CD4-positive, alpha-beta T cell treated with Interleukin-21 for 1 hour (primary cell): ENCODE measurements around the gene PGGT1B.
"Not testable (repeated sequence)": the region's sequence is repeated elsewhere in the genome, so short reads cannot be mapped to it uniquely, and the experiment has no call there.

Experiments
- DNase-seq: peaks from one replicate; pipeline ENCODE4 v3.0.0-alpha.2; 2020

PGGT1B gene

GRCh38 chr5:115249379-115249778 lies 13.3 kb downstream of the PGGT1B start:
- DNase-seq, result not testable (repeated sequence)

GRCh38 chr5:115246361-115246991 lies 16.2 kb downstream of the PGGT1B start:
- DNase-seq, result peak; percentile 48

- DNase-seq, result no peak
These were observed 19.3 kb downstream of the PGGT1B start for GRCh38 chr5:115243412-115243811.

- no peak for DNase-seq
These were observed 20.6 kb downstream of the PGGT1B start for GRCh38 chr5:115241881-115242642.

- no peak for DNase-seq
These were observed 25.6 kb downstream of the PGGT1B start for GRCh38 chr5:115237066-115237465.

GRCh38 chr5:115236599-115236998 lies 26.1 kb downstream of the PGGT1B start:
- DNase-seq, result no peak

GRCh38 chr5:115231598-115231997 lies 31.1 kb downstream of the PGGT1B start:
- no peak for DNase-seq

GRCh38 chr5:115229606-115230005 lies 33.1 kb downstream of the PGGT1B start:
- DNase-seq, result no peak

- DNase-seq, result no peak
These were observed 35.4 kb downstream of the PGGT1B start for GRCh38 chr5:115227281-115227680.

- no peak for DNase-seq
These were observed 48.1 kb downstream of the PGGT1B start for GRCh38 chr5:115214541-115214940.

GRCh38 chr5:115209279-115209678 lies 53.4 kb downstream of the PGGT1B start:
- DNase-seq, result peak; percentile 55

GRCh38 chr5:115202952-115203351 lies 59.7 kb downstream of the PGGT1B start:
- DNase-seq, result no peak

- DNase-seq, result no peak
These were observed 66.5 kb downstream of the PGGT1B start for GRCh38 chr5:115196161-115196560.

GRCh38 chr5:115194676-115195075 lies 68.0 kb downstream of the PGGT1B start:
- DNase-seq, result no peak

GRCh38 chr5:115193295-115193694 lies 69.4 kb downstream of the PGGT1B start:
- DNase-seq, result no peak

GRCh38 chr5:115192098-115192497 lies 70.6 kb downstream of the PGGT1B start:
- DNase-seq, result no peak

- no peak for DNase-seq
These were observed 71.1 kb downstream of the PGGT1B start for GRCh38 chr5:115191474-115192031.

- DNase-seq, result no peak
These were observed 72.3 kb downstream of the PGGT1B start for GRCh38 chr5:115190388-115190787.

GRCh38 chr5:115189866-115190265 lies 72.8 kb downstream of the PGGT1B start:
- no peak for DNase-seq

GRCh38 chr5:115186794-115187193 lies 75.9 kb downstream of the PGGT1B start:
- no peak for DNase-seq

GRCh38 chr5:115184770-115185169 lies 77.9 kb downstream of the PGGT1B start:
- DNase-seq, result no peak

- no peak for DNase-seq
These were observed 80.9 kb downstream of the PGGT1B start for GRCh38 chr5:115181757-115182156.

GRCh38 chr5:115180165-115180709 lies 82.4 kb downstream of the PGGT1B start:
- peak; percentile 13 for DNase-seq
